K562 (cell line): ENCODE measurements around the gene OTX2.

Source experiments
- CEBPB ChIP-seq: fragments of 450-650 bp; IDR thresholded peaks from 2 replicates; pipeline ENCODE4 v1.6.1; 2016; ENCODE audit warnings: missing genetic modification characterization, missing compliant biosample characterization
- RAD21 ChIP-seq, 2 experiments: fragments of 250-450 bp in 1 of 2; fragments of 450-650 bp in 1 of 2; sonication (Bioruptor Pico) in 1 of 2; formaldehyde crosslinking in 1 of 2; IDR thresholded peaks in 1 of 2; conservative IDR thresholded peaks in 1 of 2; 2 replicates each; pipeline versions ENCODE4 v1.4.0 to v1.8.0; 2020 to 2022; ENCODE audit warnings: mild to moderate bottlenecking in 2 of 2, moderate library complexity in 1 of 2
- RCOR1 ChIP-seq, 2 experiments: IDR thresholded peaks; 2 replicates each; pipeline ENCODE4 v1.6.1; 2012; ENCODE audit warnings: low read depth in 2 of 2, low read length in 2 of 2, borderline replicate concordance in 1 of 2, improper control_type of control experiment in 1 of 2
- RNF2 ChIP-seq: sonication (generic); IDR thresholded peaks from 2 replicates; pipeline ENCODE4 v1.6.1; 2016
- SIN3B ChIP-seq: fragments of 450-650 bp; IDR thresholded peaks from 2 replicates; pipeline ENCODE4 v1.6.1; 2017; ENCODE audit warnings: low read depth, mild to moderate bottlenecking, moderate library complexity
- SMARCA5 ChIP-seq: fragments of 450-650 bp; IDR thresholded peaks from 2 replicates; pipeline ENCODE4 v1.6.1; 2016
- TBL1XR1 ChIP-seq, 2 experiments: IDR thresholded peaks; 2 replicates each; pipeline ENCODE4 v1.6.1; 2012; ENCODE audit warnings: improper control_type of control experiment in 2 of 2, low read length in 2 of 2, mild to moderate bottlenecking in 1 of 2
- TF ChIP-seq, protein P1 (sequence below): fragments of 250-450 bp; sonication (Bioruptor Pico); IDR thresholded peaks from 2 replicates; pipeline ENCODE4 v1.4.0; 2020; ENCODE audit warnings: mild to moderate bottlenecking, moderate library complexity
- TF ChIP-seq, protein P2 (sequence below), 3 experiments: IDR thresholded peaks in 2 of 3; conservative IDR thresholded peaks in 1 of 3; 2 replicates each; pipeline ENCODE4 v1.5.1; 2011 to 2012; ENCODE audit warnings: low read length in 3 of 3, mild to moderate bottlenecking in 3 of 3, control low read depth in 2 of 3, improper control_type of control experiment in 1 of 3, inconsistent platforms in 1 of 3, low read depth in 1 of 3, mixed read lengths in 1 of 3, moderate library complexity in 1 of 3; ENCODE audit not compliant: insufficient read depth in 2 of 3

DNA sequence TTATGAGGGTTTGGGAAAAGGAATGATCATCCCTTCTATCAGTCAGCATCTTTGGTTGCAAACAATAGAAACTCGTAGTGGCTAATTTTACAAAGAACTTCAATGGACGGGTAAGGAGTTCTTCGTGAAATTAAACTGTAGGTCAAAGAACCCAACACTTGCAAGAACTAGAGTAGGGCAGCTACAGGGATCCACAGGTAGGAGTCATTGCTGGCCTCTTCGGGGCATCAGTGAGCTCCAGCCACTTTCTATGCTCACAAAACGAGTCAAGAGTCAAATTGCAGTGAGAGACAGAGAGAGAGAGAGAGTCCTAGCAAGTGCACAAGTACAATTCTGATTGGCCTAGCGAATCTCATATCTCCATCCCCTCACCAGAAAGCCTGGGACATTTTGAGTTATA is 29.9 kb upstream of the OTX2 start:
- TF ChIP-seq SIN3B (no peak), RNF2 (no peak), CEBPB (tag) (no peak), SMARCA5 (no peak), TBL1XR1 (IDR thresholded peaks at IDR 0.05; ENCODE audit: low read length in 2 of 2) (no peak), RCOR1 (IDR thresholded peaks at IDR 0.05; ENCODE audit: borderline replicate concordance in 1 of 2, low read depth in 2 of 2, low read length in 2 of 2) (no peak), RAD21 (CRISPR knock-in tag; conservative IDR thresholded peaks at IDR 0.05 in 1 of 2, IDR thresholded peaks at IDR 0.05 in 1 of 2) (no peak)
- TF ChIP-seq, protein P1, sequence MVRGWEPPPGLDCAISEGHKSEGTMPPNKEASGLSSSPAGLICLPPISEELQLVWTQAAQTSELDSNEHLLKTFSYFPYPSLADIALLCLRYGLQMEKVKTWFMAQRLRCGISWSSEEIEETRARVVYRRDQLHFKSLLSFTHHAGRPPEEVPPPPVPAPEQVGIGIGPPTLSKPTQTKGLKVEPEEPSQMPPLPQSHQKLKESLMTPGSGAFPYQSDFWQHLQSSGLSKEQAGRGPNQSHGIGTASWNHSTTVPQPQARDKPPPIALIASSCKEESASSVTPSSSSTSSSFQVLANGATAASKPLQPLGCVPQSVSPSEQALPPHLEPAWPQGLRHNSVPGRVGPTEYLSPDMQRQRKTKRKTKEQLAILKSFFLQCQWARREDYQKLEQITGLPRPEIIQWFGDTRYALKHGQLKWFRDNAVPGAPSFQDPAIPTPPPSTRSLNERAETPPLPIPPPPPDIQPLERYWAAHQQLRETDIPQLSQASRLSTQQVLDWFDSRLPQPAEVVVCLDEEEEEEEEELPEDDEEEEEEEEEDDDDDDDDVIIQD = no peak
- TF ChIP-seq, protein P2, sequence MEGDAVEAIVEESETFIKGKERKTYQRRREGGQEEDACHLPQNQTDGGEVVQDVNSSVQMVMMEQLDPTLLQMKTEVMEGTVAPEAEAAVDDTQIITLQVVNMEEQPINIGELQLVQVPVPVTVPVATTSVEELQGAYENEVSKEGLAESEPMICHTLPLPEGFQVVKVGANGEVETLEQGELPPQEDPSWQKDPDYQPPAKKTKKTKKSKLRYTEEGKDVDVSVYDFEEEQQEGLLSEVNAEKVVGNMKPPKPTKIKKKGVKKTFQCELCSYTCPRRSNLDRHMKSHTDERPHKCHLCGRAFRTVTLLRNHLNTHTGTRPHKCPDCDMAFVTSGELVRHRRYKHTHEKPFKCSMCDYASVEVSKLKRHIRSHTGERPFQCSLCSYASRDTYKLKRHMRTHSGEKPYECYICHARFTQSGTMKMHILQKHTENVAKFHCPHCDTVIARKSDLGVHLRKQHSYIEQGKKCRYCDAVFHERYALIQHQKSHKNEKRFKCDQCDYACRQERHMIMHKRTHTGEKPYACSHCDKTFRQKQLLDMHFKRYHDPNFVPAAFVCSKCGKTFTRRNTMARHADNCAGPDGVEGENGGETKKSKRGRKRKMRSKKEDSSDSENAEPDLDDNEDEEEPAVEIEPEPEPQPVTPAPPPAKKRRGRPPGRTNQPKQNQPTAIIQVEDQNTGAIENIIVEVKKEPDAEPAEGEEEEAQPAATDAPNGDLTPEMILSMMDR (IDR thresholded peaks at IDR 0.05 in 2 of 3, conservative IDR thresholded peaks at IDR 0.05 in 1 of 3; ENCODE audit: insufficient read depth in 2 of 3, low read depth in 1 of 3, low read length in 3 of 3) = no peak
